Stimulated activated CD8-positive, alpha-beta memory T cell treated with anti-CD3 and anti-CD28 coated beads, Interleukin-15, amount 100 ng/mL, for 48 hours (primary cell): ENCODE measurements around the gene PLK3.
"Not testable (repeated sequence)": the region's sequence is repeated elsewhere in the genome, so short reads cannot be mapped to it uniquely, and the experiment has no call there.

Experiments
- DNase-seq, 2 donors: peaks; one replicate each; pipeline ENCODE4 v3.0.0-alpha.2; 2020; ENCODE audit warnings: low read depth in 2 of 2

The PLK3 gene

DNA sequence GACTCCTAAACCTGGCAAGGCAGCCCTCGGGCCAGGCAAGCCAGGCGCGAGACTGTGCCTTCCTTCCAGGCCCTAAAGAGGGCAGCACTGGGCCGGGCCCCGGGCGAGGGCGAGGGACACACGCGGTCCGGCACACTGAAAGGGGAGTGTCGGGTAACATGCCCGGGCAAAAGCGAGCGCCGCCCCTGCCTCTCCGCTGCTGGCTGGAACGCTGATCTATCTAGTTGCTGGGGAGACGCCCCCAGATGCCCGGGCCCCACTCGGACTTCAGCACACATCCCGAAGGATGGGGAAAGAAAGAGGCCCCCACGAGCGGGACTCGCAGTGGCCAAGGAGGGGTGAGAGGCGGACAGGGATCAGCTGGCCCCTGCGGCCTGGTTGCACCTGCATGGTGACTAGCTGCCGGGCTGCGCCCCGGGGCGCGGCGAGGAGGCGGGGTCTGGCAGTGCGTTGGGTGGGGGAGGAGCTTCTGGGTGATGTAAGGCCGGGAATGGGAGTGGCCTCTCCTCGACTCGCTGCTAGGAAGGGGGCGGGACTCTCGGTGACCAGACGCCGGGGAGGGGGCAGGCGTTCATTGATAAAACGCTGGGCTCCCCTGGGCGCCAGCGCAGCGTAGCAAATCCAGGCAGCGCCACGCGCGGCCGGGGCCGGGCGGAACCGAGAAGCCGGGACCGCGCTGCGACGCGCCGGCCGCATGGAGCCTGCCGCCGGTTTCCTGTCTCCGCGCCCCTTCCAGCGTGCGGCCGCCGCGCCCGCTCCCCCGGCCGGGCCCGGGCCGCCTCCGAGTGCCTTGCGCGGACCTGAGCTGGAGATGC is at the start of gene PLK3:
Gene PLK3 (plus strand): TSS at position 608 of the 815 bp plus-strand sequence. CDS start 87 bp downstream, at position 695.
- DNase-seq: peak; percentile 94 to 97

- no peak for DNase-seq
These were observed 42.8 kb upstream of the PLK3 start for GRCh38 chr1:44757420-44757819.

DNA sequence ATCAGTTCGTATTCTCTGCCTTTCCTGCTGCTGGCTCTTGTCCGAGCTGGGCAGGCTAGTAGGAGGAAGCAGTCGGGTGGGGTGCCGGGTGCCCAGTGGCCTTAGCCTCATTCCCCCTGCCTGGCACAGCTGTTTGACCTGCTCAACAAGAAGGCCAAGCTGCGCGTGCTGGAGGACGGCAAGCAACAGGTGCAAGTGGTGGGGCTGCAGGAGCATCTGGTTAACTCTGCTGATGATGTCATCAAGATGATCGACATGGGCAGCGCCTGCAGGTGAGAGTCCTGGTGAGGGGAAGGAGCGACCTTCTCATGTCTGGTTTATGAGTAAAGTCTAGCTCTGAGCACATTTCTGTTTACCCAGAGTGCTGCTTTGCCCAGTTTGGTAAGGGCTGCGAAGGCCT is 41.1 kb upstream of the PLK3 start:
- no peak for DNase-seq

GRCh38 chr1:44760876-44761275 is 39.3 kb upstream of the PLK3 start:
- no peak for DNase-seq

DNA sequence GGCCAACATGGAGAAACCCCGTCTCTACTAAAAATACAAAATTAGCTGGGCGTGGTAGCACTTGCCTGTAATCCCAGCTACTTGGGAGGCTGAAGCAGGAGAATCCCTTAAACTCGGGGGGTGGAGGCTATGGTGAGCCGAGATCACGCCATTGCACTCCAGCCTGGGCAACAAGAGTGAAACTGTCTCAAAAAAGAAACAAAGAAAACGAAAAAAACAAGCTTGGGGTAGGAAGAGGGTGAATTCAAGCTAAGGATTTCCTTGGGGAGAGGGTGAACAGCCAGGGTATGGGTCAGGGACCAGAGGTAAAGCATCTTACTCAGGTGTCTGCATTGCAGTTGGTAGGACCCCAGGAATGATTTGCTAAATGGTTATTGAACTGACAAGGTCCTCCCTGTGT is 33.8 kb upstream of the PLK3 start:
- not testable (repeated sequence) for DNase-seq

- peak; percentile 81 to 82 for DNase-seq
These were observed 24.9 kb upstream of the PLK3 start, which contains the start of gene RPS8 for GRCh38 chr1:44775078-44775929. RPS8 (plus strand) TSS chr1:44775540; CDS start chr1:44775597, 57 bp downstream.

DNA sequence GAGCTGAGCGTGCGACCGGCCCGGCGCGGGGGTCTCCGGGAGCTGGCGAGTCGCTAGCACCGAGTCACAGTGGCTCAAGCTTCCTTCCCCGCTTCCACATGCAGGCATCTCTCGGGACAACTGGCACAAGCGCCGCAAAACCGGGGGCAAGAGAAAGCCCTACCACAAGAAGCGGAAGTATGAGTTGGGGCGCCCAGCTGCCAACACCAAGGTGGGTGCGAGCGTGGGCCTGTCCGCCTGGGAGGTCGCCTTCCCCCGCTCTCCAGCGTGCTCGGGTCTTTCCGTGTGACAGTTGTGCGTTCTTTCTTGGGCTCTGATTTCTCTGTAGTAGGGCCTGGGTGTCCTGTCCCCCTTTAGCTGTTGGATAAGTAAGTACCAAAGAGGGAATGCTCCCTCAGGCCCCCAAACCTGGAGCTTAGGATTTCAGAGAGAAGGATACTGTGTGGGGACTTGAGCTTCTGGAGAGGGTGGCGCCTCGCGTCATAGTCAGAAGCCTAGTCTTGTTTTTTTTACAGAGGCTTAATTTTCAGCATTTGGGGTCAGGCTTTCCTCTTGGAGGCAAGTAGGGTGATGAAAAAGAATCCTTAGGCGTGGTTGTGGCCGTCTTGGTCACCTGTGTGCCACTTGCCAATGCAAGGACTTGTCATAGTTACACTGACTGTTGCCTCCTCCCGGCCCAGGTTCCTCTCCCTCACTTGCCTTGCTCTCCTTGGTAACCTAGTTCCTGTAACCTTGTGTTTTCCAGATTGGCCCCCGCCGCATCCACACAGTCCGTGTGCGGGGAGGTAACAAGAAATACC is 24.0 kb upstream of the PLK3 start:
- DNase-seq: no peak

DNA sequence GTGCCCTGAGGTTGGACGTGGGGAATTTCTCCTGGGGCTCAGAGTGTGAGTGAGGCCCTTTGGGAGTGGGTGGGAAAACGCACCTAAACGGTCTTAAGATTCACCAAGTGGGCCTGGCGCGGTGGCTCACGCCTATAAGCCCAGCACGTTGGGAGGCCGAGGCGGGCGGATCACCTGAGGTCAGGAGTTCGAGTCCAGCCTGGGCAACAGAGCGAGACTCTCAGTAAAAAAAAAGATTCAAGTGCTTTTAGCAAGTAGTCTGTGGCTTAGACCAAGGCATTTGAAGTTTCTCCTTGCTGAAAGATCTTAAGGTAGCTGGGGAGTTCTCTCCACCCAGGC is 23.5 kb upstream of the PLK3 start:
- DNase-seq: no peak

DNA sequence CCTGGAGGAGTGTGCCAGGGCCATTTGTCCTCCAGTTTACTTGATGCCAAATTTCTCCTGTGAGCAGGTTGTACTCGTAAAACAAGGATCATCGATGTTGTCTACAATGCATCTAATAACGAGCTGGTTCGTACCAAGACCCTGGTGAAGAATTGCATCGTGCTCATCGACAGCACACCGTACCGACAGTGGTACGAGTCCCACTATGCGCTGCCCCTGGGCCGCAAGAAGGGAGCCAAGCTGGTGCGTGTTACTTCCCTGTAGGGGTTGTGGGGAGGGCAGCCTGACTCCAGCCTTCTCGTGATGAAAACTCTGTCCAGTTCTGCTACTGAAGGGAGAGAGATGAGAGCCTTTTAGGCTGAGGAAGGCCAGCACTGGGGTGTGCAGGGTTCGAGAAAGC is 22.6 kb upstream of the PLK3 start:
- DNase-seq: no peak

DNA sequence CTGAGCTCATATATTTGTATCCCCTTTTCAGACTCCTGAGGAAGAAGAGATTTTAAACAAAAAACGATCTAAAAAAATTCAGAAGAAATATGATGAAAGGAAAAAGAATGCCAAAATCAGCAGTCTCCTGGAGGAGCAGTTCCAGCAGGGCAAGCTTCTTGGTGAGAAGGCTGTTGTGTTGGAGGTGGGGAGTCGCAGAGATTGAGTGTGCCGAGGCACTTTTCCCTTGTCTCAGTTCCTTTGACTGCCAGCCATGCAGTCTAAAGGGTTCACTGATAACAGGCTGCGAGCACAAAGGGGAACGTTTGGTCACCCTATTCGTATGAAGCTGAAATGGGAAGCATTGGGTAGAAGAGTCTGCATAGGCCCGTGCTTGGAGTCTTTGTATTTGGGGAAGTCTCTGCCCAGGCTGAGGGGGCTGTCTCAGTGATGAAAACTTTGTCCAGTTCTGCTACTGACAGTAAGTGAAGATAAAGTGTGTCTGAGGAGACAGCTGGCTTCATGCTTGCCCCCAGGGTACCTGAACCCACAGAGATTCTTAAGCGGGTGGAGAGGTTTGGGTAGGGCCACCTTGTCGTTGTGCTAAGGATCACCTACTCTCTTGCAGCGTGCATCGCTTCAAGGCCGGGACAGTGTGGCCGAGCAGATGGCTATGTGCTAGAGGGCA is 22.1 kb upstream of the PLK3 start:
- DNase-seq: no peak

DNA sequence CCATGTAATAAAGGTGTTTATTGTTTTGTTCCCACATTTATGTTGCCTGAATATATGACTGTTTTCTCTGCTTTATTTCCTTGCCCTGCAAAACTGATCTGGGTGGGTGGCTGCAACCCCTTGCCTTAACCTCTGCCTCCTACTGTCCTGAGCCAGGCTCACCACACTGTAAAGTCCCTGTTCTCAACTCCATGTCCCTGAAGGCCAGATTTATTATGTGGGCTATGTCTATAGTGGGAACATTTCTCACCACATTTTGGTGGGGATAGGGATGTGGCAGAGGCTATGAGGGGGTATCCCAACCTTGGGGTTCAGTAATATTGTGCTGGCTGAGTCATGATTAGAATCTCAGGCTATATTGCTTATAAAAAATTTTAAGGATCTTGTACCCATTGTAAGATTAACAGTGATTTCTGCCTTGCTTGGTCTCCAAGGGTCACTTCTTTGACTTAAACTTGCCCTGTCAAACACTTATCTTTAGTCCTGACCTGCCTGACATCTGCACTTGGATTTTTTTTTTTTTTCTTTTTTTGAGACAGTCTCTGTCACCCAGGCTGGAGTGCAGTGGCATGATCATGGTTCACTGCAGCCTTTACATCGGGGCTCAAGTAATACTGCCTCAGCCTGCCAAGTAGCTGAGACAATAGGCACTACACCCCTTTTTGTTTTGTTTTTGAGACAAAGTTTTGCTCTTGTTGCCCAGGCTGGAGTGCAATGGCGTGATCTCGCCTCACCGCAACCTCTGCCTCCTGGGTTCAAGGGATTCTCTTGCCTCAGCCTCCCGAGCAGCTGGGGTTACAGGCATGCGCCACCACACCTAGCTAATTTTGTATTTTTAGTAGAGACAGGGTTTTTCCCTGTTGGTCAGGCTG is 21.2 kb upstream of the PLK3 start:
- no peak for DNase-seq

GRCh38 chr1:44780583-44781121 is 19.5 kb upstream of the PLK3 start:
- DNase-seq: no peak

DNA sequence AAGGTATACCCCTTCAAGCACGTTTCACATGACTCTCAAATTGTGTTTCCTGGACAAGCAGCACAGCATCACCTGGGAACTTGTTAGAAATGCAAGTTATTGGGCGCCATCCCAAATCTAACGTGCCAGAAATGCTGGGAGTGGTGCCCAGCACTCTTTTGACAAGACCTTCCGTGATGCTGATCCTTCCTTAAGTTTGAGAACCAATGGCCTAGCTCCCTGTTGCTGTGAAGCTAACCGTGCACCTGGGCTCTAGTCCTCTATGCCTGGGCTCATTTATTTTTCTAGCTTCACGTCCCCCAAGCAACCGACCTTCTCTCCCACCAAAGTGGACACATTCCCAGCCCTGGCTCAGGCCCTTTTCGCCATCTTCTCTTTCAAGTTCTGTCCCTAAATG is 16.5 kb upstream of the PLK3 start:
- DNase-seq: no peak

GRCh38 chr1:44784094-44785028 is 15.8 kb upstream of the PLK3 start:
- no peak for DNase-seq

- DNase-seq: no peak
These were observed 15.2 kb upstream of the PLK3 start for GRCh38 chr1:44785029-44785380.

GRCh38 chr1:44785501-44786137 is 14.6 kb upstream of the PLK3 start:
- no peak for DNase-seq

DNA sequence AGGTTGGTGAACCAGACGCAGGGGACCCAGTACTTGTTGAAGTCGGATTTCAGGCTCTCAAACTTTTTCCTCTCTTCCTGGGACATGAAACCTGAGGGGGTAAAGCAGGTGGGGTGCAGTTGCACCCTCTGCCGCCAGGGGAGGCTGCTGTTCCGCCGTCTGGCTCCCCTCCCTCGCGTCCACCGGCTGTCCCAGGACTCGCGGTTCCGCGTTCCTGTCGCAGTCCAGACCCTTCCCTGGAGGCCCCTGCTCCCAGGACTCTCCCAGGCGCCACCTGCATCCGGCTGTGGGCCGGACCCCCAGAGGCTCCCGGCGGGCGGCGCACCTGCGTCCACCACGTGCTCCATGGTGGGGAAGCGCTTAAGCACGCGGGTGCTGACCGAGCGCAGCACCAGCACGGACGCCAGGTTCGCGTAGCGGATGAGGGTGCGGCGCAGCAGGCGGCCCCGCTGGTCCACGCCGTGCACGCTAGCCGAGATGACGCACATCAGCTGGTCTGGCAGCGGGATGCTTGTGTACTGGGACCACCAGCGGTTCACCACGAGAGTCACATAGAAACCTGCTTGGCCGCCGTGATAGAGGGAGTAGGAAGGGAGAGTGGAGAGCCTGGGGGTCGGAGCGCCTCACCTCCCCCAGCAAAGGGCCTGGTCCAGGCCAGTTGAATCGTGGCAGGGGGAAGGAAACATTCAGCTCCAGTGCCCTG is 13.9 kb upstream of the PLK3 start:
- DNase-seq: peak in 1 of 2 donors; percentile 50

GRCh38 chr1:44786841-44787426 is 13.2 kb upstream of the PLK3 start:
- DNase-seq: no peak
